DND-41 (cell line): ENCODE results near the gene SERPING1.

Experiments used
- ATAC-seq: fragments of 200-7000 bp; cut with Tn5 transposase; 3 replicates; pipeline ENCODE4 v1.9.1; 2021; ENCODE audit warnings: low read depth; ENCODE audit not compliant: insufficient read depth
- DNase-seq: peaks from one replicate; pipeline ENCODE4 v3.0.0-alpha.2; 2020
- H2AFZ ChIP-seq: 2 replicates; pipeline ENCODE4 v1.6.0; 2012; ENCODE audit warnings: low read depth, low read length
- H3K27ac ChIP-seq: 2 replicates; pipeline ENCODE4 v1.5.1; 2012; ENCODE audit warnings: low read length, inconsistent platforms
- H3K27me3 ChIP-seq: fragments of 200-600 bp; sonication (generic); 2 replicates; pipeline ENCODE4 v1.6.0; 2012; ENCODE audit warnings: low read length, mild to moderate bottlenecking, inconsistent platforms; ENCODE audit not compliant: insufficient read depth, poor library complexity
- H3K36me3 ChIP-seq: 2 replicates; pipeline ENCODE4 v1.5.1; 2012; ENCODE audit warnings: low read length, inconsistent platforms; ENCODE audit not compliant: insufficient read depth
- H3K4me1 ChIP-seq: 2 replicates; pipeline ENCODE4 v1.5.1; 2012; ENCODE audit warnings: mild to moderate bottlenecking, low read length; ENCODE audit not compliant: insufficient read depth
- H3K4me2 ChIP-seq: 2 replicates; pipeline ENCODE4 v1.6.0; 2012; ENCODE audit warnings: mild to moderate bottlenecking, moderate library complexity, low read length, inconsistent platforms; ENCODE audit not compliant: insufficient read depth
- H3K4me3 ChIP-seq, 2 experiments: fragments of 200-600 bp in 1 of 2; shearing (Covaris generic) in 1 of 2; 2 replicates each; pipeline ENCODE4 v1.5.1; 2012 to 2016; ENCODE audit warnings: inconsistent platforms in 2 of 2, low read length in 2 of 2, mild to moderate bottlenecking in 2 of 2, low read depth in 1 of 2, moderate library complexity in 1 of 2
- H3K79me2 ChIP-seq: 2 replicates; pipeline ENCODE4 v1.6.0; 2012; ENCODE audit warnings: low read length, inconsistent platforms; ENCODE audit not compliant: insufficient read depth
- H3K9ac ChIP-seq: 2 replicates; pipeline ENCODE4 v1.6.0; 2012; ENCODE audit warnings: low read depth, mild to moderate bottlenecking, inconsistent platforms, low read length, moderate library complexity
- H3K9me3 ChIP-seq: 2 replicates; pipeline ENCODE4 v1.5.1; 2012; ENCODE audit warnings: low read length, moderate library complexity, mild to moderate bottlenecking, inconsistent platforms; ENCODE audit not compliant: insufficient read depth, severe bottlenecking
- H4K20me1 ChIP-seq: 2 replicates; pipeline ENCODE4 v1.6.0; 2012; ENCODE audit warnings: low read length; ENCODE audit not compliant: insufficient read depth
- CTCF ChIP-seq: IDR thresholded peaks from 2 replicates; pipeline ENCODE4 v1.5.1; 2012; ENCODE audit warnings: borderline replicate concordance, low read length, moderate library complexity, mild to moderate bottlenecking; ENCODE audit not compliant: poor library complexity, severe bottlenecking; ENCODE audit errors: extremely low read depth
- EZH2 ChIP-seq: IDR thresholded peaks from 3 replicates; pipeline ENCODE4 v1.6.1; 2012; ENCODE audit warnings: borderline replicate concordance, low read depth, mild to moderate bottlenecking, moderate library complexity, low read length, inconsistent platforms; ENCODE audit not compliant: severe bottlenecking

Gene SERPING1

GRCh38 chr11:57566905-57567514 is 30.5 kb upstream of the SERPING1 start:
- Histone ChIP-seq H3K9me3 (no peaks in the 10 kb centered on the region), H3K4me2 (peak overlapping the region; percentile 95), H3K36me3 (peaks cover 12% of the 10 kb centered on the region), H3K4me1 (peaks cover 57% of the 10 kb centered on the region), H3K79me2 (peaks cover 59% of the 10 kb centered on the region), H3K27ac (peak overlapping the region; percentile 93), H4K20me1 (peaks cover 6% of the 10 kb centered on the region), H3K9ac (peak overlapping the region; percentile 89), H3K4me3 (peak overlapping the region; percentile 80 to 82), H3K27me3 (no peaks in the 10 kb centered on the region), H2AFZ (peak overlapping the region; percentile 74)
- TF ChIP-seq CTCF (peak; percentile 13), EZH2 (no peak)
- ATAC-seq, result peak; percentile 8
- DNase-seq, result peak; percentile 53

- Histone ChIP-seq H3K36me3 (peaks cover 5% of the 10 kb centered on the region), H3K79me2 (peaks cover 52% of the 10 kb centered on the region), H3K4me1 (peaks cover 59% of the 10 kb centered on the region), H2AFZ (peak within 1 kb of the TSS; percentile 96), H3K27me3 (no peaks in the 10 kb centered on the region), H3K4me2 (peak within 1 kb of the TSS; percentile 95), H3K4me3 (peak within 1 kb of the TSS; percentile 80 to 82), H3K9ac (peak within 1 kb of the TSS; percentile 89), H4K20me1 (no peaks in the 10 kb centered on the region), H3K27ac (peak within 1 kb of the TSS; percentile 93), H3K9me3 (no peaks in the 10 kb centered on the region)
- ATAC-seq, result peak; percentile 73
- peak; percentile 74 for DNase-seq
- TF ChIP-seq EZH2 (no peak), CTCF (peak; percentile 39)
These were observed 29.8 kb upstream of the SERPING1 start, which contains the start of gene UBE2L6 for GRCh38 chr11:57567515-57568329. TSS of gene UBE2L6 (minus strand) at chr11:57567672. CDS start at chr11:57567611, 61 bp downstream.

GRCh38 chr11:57568330-57568766 is 29.1 kb upstream of the SERPING1 start:
- peak overlapping the region; percentile 96 for H2AFZ ChIP-seq
- ATAC-seq, result peak; percentile 25
- peaks cover 59% of the 10 kb centered on the region for H3K4me1 ChIP-seq

More at GRCh38 chr11:57568330-57568766, 29.1 kb upstream of the SERPING1 start:
- Histone ChIP-seq H3K9me3 (no peaks in the 10 kb centered on the region), H3K27me3 (no peaks in the 10 kb centered on the region), H3K27ac (peak overlapping the region; percentile 93), H4K20me1 (no peaks in the 10 kb centered on the region), H3K4me2 (peak overlapping the region; percentile 95), H3K36me3 (peaks cover 3% of the 10 kb centered on the region), H3K4me3 (peak overlapping the region; percentile 80 to 82; a peak in 3 of 4 replicates), H3K79me2 (peaks cover 46% of the 10 kb centered on the region), H3K9ac (peak overlapping the region; percentile 89)
- DNase-seq, result peak; percentile 90
- TF ChIP-seq CTCF (peak; percentile 98), EZH2 (no peak)
